Muscle layer of duodenum (tissue), 2 donors: Measurements from ENCODE around the gene SNX1.

ENCODE experiments used
- H3K27ac ChIP-seq: one replicate; pipeline ENCODE4 v1.7.0; 2013; ENCODE audit warnings: mild to moderate bottlenecking, low read length
- H3K27me3 ChIP-seq: one replicate; pipeline ENCODE4 v1.7.0; 2013; ENCODE audit warnings: low read depth, mild to moderate bottlenecking, control low read depth, low read length
- H3K36me3 ChIP-seq, 2 donors: one replicate each; pipeline ENCODE4 v1.7.0; 2013; ENCODE audit warnings: low read length in 2 of 2, control low read depth in 1 of 2, mild to moderate bottlenecking in 1 of 2; ENCODE audit not compliant: insufficient read depth in 2 of 2, control insufficient read depth in 1 of 2
- H3K4me1 ChIP-seq, 2 donors: one replicate each; pipeline ENCODE4 v1.7.0; 2013; ENCODE audit warnings: low read length in 2 of 2, mild to moderate bottlenecking in 2 of 2, control low read depth in 1 of 2, moderate library complexity in 1 of 2; ENCODE audit not compliant: insufficient read depth in 2 of 2, control insufficient read depth in 1 of 2
- H3K4me3 ChIP-seq, 2 donors: one replicate each; pipeline ENCODE4 v1.7.0; 2013; ENCODE audit warnings: low read length in 2 of 2, low read depth in 1 of 2, mild to moderate bottlenecking in 1 of 2
- H3K9me3 ChIP-seq, 2 donors: one replicate each; pipeline ENCODE4 v1.7.0; 2013; ENCODE audit warnings: low read length in 2 of 2, control low read depth in 1 of 2, mild to moderate bottlenecking in 1 of 2; ENCODE audit not compliant: control insufficient read depth in 1 of 2
- donor health status: healthy.

SNX1 gene

DNA sequence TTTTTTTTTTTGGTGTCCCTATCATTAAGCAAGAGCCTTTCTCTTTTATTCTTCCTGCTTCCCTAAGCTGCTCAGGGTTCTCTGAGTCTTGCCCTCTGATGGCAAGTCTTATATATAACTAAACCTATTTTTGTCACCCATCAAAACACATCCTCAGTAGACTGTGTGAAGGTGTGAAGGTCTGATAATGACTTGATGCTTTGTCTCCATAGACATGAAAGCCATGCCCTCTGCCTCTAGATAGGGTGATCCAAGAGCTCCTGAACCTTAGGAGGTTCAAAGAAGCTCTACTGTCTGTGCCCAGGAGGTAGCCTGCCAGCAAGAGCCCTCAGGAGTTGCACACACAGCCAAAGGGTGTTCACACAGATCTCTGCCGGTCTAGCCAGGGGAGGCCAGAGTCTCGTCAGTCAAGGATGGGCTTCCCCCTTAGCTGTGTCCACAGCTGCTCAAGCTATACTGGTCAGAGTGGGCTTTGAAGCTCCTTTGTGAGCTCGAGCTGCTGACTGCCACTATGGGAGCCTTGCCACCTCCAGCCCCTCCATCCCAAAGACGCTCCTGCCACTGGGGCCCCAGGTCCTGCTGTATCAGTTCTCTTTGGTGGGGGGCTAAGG, 42.7 kb downstream of the SNX1 start:
- H3K27ac ChIP-seq: no peak overlapping the region
- no peaks in the 10 kb centered on the region for H3K9me3 ChIP-seq
- peaks cover 44 to 66% of the 10 kb centered on the region in 2 donors for H3K36me3 ChIP-seq

DNA sequence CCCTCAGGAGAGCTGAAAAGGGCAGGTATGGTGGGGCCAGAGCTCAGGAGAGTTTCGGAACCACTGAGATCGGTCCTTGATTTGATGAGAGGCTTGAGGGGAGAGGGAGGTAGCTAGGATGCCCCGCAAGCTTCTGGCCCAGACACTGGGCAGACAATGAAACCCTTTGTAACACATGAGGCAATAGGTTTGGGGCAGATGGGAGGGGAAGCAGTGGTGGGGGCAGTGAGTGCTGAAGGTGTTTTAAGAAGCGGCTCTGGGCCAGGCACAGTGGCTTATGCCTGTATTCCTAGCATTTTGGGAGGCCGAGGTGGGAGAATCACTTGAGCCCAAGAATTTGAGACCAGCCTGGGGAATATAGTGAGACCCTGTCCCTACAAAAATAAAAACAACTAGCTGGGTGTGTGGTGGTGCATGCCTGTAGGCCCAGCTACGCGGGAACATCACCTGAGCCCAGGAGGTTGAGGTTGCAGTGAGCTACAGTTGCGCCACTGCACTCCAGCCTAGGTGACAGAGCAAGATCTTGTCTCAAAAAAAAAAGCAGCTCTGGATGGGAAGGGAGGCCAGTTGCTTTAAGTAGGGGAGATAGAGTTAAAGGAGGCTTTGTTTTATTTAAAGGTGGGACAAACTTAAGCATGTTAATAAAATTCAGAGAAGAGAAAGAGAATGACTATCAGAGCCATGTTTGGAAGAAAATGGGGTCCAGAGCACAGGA, 46.2 kb downstream of the SNX1 start:
- Histone ChIP-seq H3K27me3 (no peaks in the 10 kb centered on the region), H3K9me3 (no peaks in the 10 kb centered on the region), H3K27ac (no peak overlapping the region), H3K4me3 (no peak overlapping the region), H3K36me3 (peaks cover 36 to 50% of the 10 kb centered on the region in 2 donors), H3K4me1 (no peaks in the 10 kb centered on the region)

More for the DNA sequence above, 42.7 kb downstream of the SNX1 start:
- Histone ChIP-seq H3K4me3 (no peak overlapping the region), H3K27me3 (no peaks in the 10 kb centered on the region), H3K4me1 (peaks cover 0 to 10% of the 10 kb centered on the region in 2 donors)

DNA sequence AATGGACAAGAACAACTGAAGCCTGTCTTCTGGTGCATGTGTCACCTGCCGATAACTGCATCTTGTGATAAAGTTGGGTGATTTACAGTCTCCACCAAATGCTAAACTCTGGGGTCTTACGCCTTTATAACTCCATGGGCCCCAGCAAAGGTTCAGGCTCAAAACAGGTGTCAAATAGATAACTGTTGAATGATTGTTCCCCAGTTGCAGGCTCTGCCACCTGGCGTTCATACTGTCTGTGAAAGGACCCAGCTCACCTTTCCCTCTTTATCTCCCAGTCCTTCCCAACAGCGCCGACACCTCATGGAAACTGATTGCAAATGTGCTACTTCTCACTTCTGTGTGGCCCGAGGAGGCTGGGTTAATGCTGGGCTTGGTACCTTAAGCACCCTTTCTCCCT, 47.5 kb downstream of the SNX1 start:
- no peaks in the 10 kb centered on the region for H3K27me3 ChIP-seq
- H3K4me3 ChIP-seq: no peak overlapping the region
- peaks cover 25 to 38% of the 10 kb centered on the region in 2 donors for H3K36me3 ChIP-seq
- no peaks in the 10 kb centered on the region for H3K4me1 ChIP-seq
- H3K9me3 ChIP-seq: no peaks in the 10 kb centered on the region
- no peak overlapping the region for H3K27ac ChIP-seq

DNA sequence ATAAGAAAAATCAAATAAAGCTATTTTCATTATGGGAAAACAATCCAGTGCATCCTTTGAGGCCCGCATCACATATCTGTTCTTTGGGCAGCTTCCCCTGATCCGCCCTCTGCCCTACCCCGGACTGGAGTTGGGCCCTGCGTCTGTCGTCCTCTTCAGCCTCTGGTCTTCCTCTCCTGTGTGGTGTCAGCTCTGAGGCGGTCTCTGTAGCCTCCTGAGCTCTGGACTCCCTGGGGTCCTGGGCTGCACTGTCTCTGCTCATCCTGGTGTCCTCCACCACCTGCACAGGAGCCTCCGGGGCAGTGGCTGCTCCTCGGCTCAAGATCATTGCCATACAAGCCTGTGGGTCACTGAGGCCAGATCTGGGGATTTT, 48.4 kb downstream of the SNX1 start:
- Histone ChIP-seq H3K27ac (no peak overlapping the region), H3K4me3 (no peak overlapping the region), H3K27me3 (no peaks in the 10 kb centered on the region), H3K9me3 (no peaks in the 10 kb centered on the region), H3K4me1 (no peaks in the 10 kb centered on the region), H3K36me3 (peaks cover 19 to 32% of the 10 kb centered on the region in 2 donors)

DNA sequence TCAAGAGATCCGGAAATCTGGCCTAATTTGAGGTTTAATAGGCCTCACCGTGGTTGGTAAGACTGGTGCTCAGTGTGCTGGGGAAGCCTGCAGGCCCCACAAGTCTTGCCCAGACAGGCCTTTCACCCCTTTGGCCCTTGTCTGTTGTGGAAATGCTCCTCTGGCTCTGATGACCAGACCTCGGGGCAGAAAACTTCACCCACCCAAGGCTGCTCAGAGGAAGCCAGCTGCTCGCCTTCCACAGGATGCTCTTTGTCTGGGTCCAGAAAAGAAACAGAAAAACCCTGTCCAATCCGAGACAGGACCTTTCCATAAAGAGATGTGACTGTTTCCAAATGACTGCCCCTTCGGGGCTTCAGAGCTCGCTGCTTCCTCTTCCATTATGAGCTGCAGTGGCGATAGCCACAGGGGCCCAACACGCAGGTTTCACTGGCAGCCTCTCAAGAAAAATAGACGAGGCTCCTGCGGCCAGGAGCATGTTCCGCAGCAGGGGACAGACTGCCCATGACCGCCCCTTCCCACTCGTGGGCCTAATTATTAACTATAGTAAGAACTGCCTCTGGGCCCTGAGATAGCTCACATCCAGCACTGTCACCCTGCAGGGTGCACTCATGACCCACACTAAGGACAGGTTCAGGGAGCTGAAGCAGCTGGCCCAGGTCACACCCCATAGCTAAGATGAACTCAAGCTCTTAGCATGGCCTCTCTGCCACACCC, 48.9 kb downstream of the SNX1 start:
- Histone ChIP-seq H3K27ac (no peak overlapping the region), H3K36me3 (peaks cover 19 to 32% of the 10 kb centered on the region in 2 donors), H3K4me1 (no peaks in the 10 kb centered on the region), H3K27me3 (no peaks in the 10 kb centered on the region), H3K9me3 (no peaks in the 10 kb centered on the region), H3K4me3 (no peak overlapping the region)

DNA sequence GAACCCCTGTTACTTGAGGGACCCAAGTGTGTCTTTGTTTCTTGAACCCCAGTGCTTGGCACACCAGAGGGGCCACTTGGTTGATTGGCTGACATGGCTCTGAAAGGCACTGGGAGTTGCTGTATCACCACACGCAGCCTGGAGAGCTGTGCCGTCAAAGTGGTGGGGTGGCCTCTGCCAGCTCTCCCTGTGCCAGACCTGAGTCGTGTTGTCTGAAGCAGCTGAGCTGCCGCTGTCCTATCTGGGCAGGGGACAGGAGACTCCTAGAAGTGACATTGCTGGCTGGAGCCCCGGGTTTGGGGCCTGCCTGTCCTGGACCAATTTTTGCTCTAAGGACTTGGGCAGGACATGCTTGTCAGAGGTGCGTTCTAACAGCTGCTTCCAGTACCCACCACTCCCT, 50.3 kb downstream of the SNX1 start:
- Histone ChIP-seq H3K9me3 (no peaks in the 10 kb centered on the region), H3K4me3 (no peak overlapping the region), H3K27me3 (no peaks in the 10 kb centered on the region), H3K36me3 (peaks cover 19 to 32% of the 10 kb centered on the region in 2 donors), H3K4me1 (peaks cover 0 to 1% of the 10 kb centered on the region in 2 donors), H3K27ac (no peak overlapping the region)

DNA sequence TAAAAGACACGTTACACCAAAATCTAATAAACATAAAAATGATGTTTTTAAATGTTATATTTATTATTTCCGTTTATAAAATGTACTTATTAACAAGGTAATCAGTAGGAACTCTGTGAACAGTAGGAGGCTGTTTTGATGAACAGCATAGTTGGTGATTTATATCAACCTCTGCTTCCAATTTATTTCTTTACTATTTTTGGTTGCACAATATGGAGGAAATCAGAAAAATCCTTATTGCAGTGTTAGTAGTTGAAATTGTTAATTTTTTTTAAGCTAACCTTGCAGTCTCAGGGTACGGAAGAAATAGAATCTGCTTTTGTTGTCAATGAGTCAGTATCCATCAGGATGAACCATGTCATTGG, 50.7 kb downstream of the SNX1 start:
- no peaks in the 10 kb centered on the region for H3K9me3 ChIP-seq
- no peak overlapping the region for H3K27ac ChIP-seq
- no peak overlapping the region for H3K4me3 ChIP-seq
- no peaks in the 10 kb centered on the region for H3K27me3 ChIP-seq
- H3K4me1 ChIP-seq: peaks cover 0 to 6% of the 10 kb centered on the region in 2 donors
- H3K36me3 ChIP-seq: peaks cover 19 to 29% of the 10 kb centered on the region in 2 donors

DNA sequence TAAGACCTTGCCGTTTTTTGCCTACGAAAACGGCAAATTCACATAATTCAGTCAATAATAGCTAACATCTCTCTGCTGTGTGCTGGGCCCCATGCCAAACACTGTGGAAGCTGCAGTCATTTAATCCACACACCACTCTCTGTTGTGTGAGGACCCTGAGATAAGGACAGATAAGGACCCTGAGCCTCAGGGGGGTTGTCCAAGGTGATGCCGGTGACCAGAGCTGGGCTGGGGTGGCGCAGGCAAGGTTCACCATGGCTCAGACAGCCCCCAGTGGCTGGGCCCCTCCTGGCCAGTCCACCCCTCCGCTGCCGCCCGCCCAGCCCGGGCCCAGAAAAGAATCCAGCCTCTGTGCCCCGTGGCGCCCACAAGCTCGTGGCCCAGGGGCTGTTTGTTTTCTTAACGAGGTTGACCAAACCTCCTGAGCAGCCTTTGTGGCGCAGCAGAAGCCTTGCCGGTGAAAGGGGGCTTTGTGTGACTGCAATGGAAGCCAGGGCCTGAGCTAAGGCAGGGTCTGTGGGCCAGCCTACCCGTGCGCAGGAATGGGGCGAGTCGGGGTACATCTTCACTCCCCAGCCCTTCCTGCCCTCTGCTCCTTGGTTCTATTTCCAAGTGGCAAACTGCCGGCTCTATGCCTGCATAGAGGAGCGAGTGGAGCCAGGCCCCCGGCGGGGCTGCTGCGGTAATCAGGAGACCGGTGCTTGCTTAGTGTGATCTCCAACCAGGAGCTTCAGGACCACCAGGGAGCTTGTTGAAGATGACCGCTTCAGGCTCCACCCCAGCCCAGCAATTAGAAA, 51.3 kb downstream of the SNX1 start:
- no peak overlapping the region for H3K27ac ChIP-seq
- peaks cover 2% of the 10 kb centered on the region for H3K27me3 ChIP-seq
- peaks cover 0 to 12% of the 10 kb centered on the region in 2 donors for H3K4me1 ChIP-seq
- H3K4me3 ChIP-seq: no peak overlapping the region
- H3K36me3 ChIP-seq: peaks cover 19 to 23% of the 10 kb centered on the region in 2 donors
- no peaks in the 10 kb centered on the region for H3K9me3 ChIP-seq

DNA sequence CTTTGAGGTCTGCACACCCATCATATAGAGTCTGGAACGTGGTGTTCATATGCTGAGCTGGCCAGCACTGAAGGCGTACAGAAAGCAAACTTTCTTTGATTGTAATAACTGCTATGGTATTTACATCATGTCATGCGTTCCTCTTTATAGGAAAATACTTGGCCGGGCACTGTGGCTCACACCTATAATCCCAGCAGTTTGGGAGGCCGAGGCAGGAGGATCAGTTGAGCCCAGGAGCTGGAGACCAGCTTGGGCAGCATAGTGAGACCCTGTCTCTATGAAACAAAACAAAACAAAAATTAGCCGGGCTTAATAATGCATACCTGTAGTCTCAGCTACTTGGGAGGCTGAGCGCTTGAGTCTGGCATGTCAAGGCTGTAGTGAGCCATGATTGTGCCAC, 52.4 kb downstream of the SNX1 start:
- Histone ChIP-seq H3K36me3 (peaks cover 11 to 18% of the 10 kb centered on the region in 2 donors), H3K9me3 (no peaks in the 10 kb centered on the region), H3K4me1 (peaks cover 0 to 23% of the 10 kb centered on the region in 2 donors), H3K27ac (no peak overlapping the region), H3K4me3 (no peak overlapping the region), H3K27me3 (peaks cover 13% of the 10 kb centered on the region)

DNA sequence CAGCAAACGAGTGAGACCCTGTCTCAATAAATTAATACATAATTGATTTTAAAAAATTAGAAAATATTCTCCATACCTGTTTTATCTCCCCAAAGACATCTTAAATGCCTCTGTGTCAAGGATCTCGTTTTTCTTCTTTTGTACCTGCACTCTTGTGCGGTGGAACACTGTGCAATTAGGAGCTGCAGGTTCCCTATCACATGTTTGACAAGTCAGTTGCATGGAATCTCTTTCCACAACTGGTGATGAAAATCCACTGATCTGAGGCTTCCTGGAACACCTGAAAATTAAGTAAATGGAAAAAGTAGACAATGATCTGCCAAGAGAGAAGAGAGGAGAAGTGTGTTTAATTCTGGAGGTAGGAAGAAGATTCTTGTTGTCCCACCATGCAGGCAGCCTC, 52.8 kb downstream of the SNX1 start:
- peaks cover 0 to 26% of the 10 kb centered on the region in 2 donors for H3K4me1 ChIP-seq
- H3K36me3 ChIP-seq: peaks cover 7 to 14% of the 10 kb centered on the region in 2 donors
- no peak overlapping the region for H3K27ac ChIP-seq
- no peak overlapping the region for H3K4me3 ChIP-seq
- H3K9me3 ChIP-seq: no peaks in the 10 kb centered on the region
- peaks cover 15% of the 10 kb centered on the region for H3K27me3 ChIP-seq

DNA sequence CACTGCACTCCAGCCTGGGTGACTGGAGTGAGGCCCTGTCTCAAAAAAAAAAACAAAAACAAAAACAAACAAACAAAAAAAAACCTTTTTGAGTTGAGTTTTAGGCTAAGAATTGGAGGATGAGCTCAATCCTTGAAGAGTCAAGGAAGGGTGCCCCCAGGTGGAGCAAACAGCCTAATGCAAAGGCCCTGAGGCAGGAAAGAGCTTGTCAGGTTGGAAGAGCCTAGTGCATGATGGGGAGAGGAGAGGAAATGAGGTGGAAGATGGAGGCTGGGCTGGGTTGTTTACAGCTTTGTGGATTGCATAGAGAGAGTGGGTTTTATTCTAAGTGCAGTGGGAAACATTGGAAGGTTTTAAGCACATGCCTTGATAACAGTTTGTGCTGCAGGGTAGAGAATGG, 53.6 kb downstream of the SNX1 start:
- Histone ChIP-seq H3K4me3 (no peak overlapping the region), H3K9me3 (no peaks in the 10 kb centered on the region), H3K36me3 (peaks cover 3 to 8% of the 10 kb centered on the region in 2 donors), H3K4me1 (peaks cover 0 to 26% of the 10 kb centered on the region in 2 donors), H3K27me3 (peaks cover 15% of the 10 kb centered on the region), H3K27ac (no peak overlapping the region)
